Cardiac muscle cell (in vitro differentiated cells and primary cell): ENCODE measurements around the gene ROBO2. TPM values are rescaled to one million over a fixed set of nuclear protein-coding genes. Genes with fewer than 3 reads are reported as not detected.

Source experiments
- DNase-seq, 2 donors: peaks; one replicate each; pipeline versions ENCODE4 v3.0.0 to v3.0.0-alpha.2; 2010 to 2017; ENCODE audit warnings: low read depth in 1 of 2, low spot score in 1 of 2
- H3K27ac ChIP-seq: fragments of 200-600 bp; sonication (generic); 2 replicates; pipeline ENCODE4 v1.5.1; 2016
- H3K27me3 ChIP-seq: fragments of 200-600 bp; sonication (generic); 2 replicates; pipeline ENCODE4 v1.6.0; 2016; ENCODE audit warnings: control low read depth
- H3K36me3 ChIP-seq: fragments of 200-600 bp; sonication (generic); 2 replicates; pipeline ENCODE4 v1.5.1; 2016; ENCODE audit warnings: control low read depth
- H3K4me1 ChIP-seq: fragments of 200-600 bp; sonication (generic); 2 replicates; pipeline ENCODE4 v1.8.1; 2017; ENCODE audit warnings: low read depth, mild to moderate bottlenecking, mixed run types
- H3K4me3 ChIP-seq: fragments of 200-600 bp; sonication (generic); 2 replicates; pipeline ENCODE4 v1.5.1; 2016; ENCODE audit warnings: mild to moderate bottlenecking
- H3K9me3 ChIP-seq: fragments of 200-600 bp; sonication (generic); 2 replicates; pipeline ENCODE4 v1.5.1; 2017; ENCODE audit warnings: low read depth, mild to moderate bottlenecking, control low read depth
- polyA plus RNA-seq: library from polyadenylated mRNA; unstranded; fragments of >200 nt; fragmentation: Nextera tagmentation; extraction: Ambion mirVana; gene quantifications from 2 replicates; pipeline ENCODE4 v1.2.1, GENCODE V29; 2016
- total RNA-seq: library from RNA; depleted of rRNA; stranded (reverse); fragments of >200 nt; gene quantifications from 2 replicates; pipeline ENCODE4 v1.2.3, GENCODE V29; 2016
- TF ChIP-seq, protein P1 (sequence below): IDR thresholded peaks from 2 replicates; pipeline ENCODE4 v1.5.1; 2012; ENCODE audit warnings: low read depth, mild to moderate bottlenecking, low read length

The ROBO2 gene
- total and polyA plus RNA-seq, 2 experiments from 2014 or later = 13.5 to 39.4 TPM

DNA sequence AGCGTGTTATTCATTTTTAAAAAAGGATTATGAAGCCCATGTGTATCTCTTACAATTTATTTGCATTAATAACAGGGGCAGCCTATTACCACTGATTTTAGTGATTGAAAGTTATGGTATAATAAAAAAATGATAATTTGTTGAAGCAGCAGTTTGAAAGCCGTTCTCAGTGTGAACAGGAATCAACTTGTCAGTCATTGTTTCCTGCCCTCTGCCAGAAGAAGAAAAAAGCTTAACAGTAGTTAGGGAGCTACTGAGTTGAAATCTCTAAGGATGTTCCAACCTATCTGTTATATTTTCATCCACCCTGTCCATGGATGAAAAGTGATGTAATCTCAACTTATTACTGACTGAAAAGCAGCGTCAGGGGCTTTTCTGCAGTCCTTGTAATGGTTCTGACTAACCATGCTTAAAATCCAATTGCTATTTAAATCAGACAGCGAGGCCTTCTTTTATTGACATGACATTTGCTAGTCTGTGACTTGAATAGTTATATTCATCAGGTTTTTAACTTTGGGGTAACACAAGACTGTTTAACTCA lies 486.7 kb downstream of the ROBO2 start:
- DNase-seq = no peak
- no peak overlapping the region for H3K27ac ChIP-seq
- no peaks in the 10 kb centered on the region for H3K36me3 ChIP-seq
- TF ChIP-seq, protein P1, sequence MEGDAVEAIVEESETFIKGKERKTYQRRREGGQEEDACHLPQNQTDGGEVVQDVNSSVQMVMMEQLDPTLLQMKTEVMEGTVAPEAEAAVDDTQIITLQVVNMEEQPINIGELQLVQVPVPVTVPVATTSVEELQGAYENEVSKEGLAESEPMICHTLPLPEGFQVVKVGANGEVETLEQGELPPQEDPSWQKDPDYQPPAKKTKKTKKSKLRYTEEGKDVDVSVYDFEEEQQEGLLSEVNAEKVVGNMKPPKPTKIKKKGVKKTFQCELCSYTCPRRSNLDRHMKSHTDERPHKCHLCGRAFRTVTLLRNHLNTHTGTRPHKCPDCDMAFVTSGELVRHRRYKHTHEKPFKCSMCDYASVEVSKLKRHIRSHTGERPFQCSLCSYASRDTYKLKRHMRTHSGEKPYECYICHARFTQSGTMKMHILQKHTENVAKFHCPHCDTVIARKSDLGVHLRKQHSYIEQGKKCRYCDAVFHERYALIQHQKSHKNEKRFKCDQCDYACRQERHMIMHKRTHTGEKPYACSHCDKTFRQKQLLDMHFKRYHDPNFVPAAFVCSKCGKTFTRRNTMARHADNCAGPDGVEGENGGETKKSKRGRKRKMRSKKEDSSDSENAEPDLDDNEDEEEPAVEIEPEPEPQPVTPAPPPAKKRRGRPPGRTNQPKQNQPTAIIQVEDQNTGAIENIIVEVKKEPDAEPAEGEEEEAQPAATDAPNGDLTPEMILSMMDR = no peak
- peaks cover 13% of the 10 kb centered on the region for H3K4me1 ChIP-seq
- H3K27me3 ChIP-seq = no peaks in the 10 kb centered on the region
- H3K4me3 ChIP-seq = no peak overlapping the region
- H3K9me3 ChIP-seq = no peaks in the 10 kb centered on the region

DNA sequence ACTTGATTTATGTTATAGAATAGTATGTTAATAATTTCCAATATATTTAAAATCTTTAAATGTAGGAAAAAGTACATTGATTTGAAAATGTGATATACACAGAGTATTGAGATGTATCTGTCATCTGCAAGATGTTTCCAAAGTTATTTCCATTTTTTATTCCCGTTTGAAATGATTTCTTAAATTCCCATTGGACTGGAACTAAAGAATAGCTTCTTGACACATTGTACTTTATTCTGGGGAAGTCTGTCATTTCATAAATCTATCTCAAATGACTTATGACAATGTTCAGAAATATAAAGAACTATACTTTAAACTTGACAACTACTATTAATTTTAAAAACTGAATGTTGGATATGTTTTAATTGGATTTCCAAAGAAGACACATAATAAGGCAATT lies 489.6 kb downstream of the ROBO2 start:
- TF ChIP-seq, protein P1 = no peak
- Histone ChIP-seq H3K27me3 (no peaks in the 10 kb centered on the region), H3K27ac (no peak overlapping the region), H3K9me3 (no peaks in the 10 kb centered on the region), H3K4me1 (peaks cover 4% of the 10 kb centered on the region), H3K4me3 (no peak overlapping the region), H3K36me3 (no peaks in the 10 kb centered on the region)
- no peak for DNase-seq

GRCh38 chr3:77530870-77531269 lies 491.0 kb downstream of the ROBO2 start:
- TF ChIP-seq, protein P1 = no peak
- Histone ChIP-seq H3K4me1 (peaks cover 16% of the 10 kb centered on the region), H3K36me3 (no peaks in the 10 kb centered on the region), H3K27ac (no peak overlapping the region), H3K9me3 (no peaks in the 10 kb centered on the region), H3K27me3 (no peaks in the 10 kb centered on the region), H3K4me3 (no peak overlapping the region)
- DNase-seq = no peak

DNA sequence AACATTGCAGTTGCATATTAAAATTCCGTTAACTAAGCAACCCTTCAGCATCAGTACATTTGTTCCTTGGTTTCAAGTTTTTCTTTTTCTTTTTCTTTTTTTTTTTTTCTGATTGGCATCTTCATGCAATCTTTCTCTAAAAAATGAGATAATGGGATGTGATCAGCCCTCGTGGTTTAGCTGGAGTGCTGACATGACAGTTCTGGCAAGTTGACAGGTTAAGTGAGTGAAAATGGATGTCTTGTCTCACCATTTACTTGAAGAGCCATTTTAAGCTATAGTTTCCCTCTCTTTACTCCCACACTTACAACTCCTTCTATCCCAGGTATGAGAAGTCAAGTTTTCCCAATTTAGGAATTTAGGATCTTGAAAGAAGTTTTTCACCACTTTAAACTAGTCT lies 495.2 kb downstream of the ROBO2 start:
- H3K4me1 ChIP-seq = peaks cover 25% of the 10 kb centered on the region
- DNase-seq = peak in 1 of 2 donors; percentile 50
- H3K9me3 ChIP-seq = no peaks in the 10 kb centered on the region
- no peaks in the 10 kb centered on the region for H3K36me3 ChIP-seq
- TF ChIP-seq, protein P1 = no peak
- no peak overlapping the region for H3K4me3 ChIP-seq
- H3K27ac ChIP-seq = peak overlapping the region; percentile 94
- H3K27me3 ChIP-seq = no peaks in the 10 kb centered on the region

GRCh38 chr3:77536038-77536775 lies 496.3 kb downstream of the ROBO2 start:
- no peaks in the 10 kb centered on the region for H3K36me3 ChIP-seq
- peaks cover 28% of the 10 kb centered on the region for H3K4me1 ChIP-seq
- H3K4me3 ChIP-seq = no peak overlapping the region
- TF ChIP-seq, protein P1 = no peak
- no peaks in the 10 kb centered on the region for H3K9me3 ChIP-seq
- no peaks in the 10 kb centered on the region for H3K27me3 ChIP-seq
- H3K27ac ChIP-seq = peak overlapping the region; percentile 94
- DNase-seq = peak in 1 of 2 donors; percentile 10
